GM12878 (cell line): ENCODE data around the gene MAGEB1. TPM values are rescaled to one million over a fixed set of nuclear protein-coding genes. Genes with fewer than 3 reads are reported as not detected.

Experiments
- ATAC-seq: fragments of 200-7000 bp; cut with Tn5 transposase; 3 replicates; pipeline ENCODE4 v1.9.1; 2020; ENCODE audit warnings: mild to moderate bottlenecking, moderate library complexity
- BruUV-seq: library from RNA; stranded (reverse); fragments of 400-500 nt; replicated peaks from 2 replicates; lab custom pipeline; 2021; lab: Mats Ljungman, UMichigan
- CTCF ChIA-PET: fragments of 300-600 bp; sonication (Branson Sonifier 250); formaldehyde crosslinking; extraction: SDS; loops from one replicate; lab custom pipeline; 2021; ENCODE audit warnings: inconsistent platforms; lab: Yijun Ruan, JAX
- POLR2A ChIA-PET: fragments of 350-600 bp; formaldehyde crosslinking; extraction: SDS; loops from one replicate; lab custom pipeline; 2021; ENCODE audit warnings: inconsistent platforms; lab: Charles Lee
- RAD21 ChIA-PET: fragments of 300-600 bp; sonication (Branson Sonifier 250); formaldehyde crosslinking; loops from one replicate; lab custom pipeline; 2023; ENCODE audit warnings: antibody characterized with exemption; ENCODE audit not compliant: unreplicated experiment; lab: Charles Lee
- SMC1A ChIA-PET: fragments of 300-600 bp; sonication (Branson Sonifier 250); formaldehyde crosslinking; loops from one replicate; lab custom pipeline; 2023; ENCODE audit not compliant: unreplicated experiment, uncharacterized antibody; lab: Charles Lee
- DNase-seq: peaks from one replicate; pipeline ENCODE4 v3.0.0-alpha.2; 2011; ENCODE audit warnings: low read depth, low spot score
- FAIRE-seq: peaks from 3 replicates; lab custom pipeline; 2011; peaks lifted over from hg19 to GRCh38; lab: Jason Lieb, UNC
- H2AFZ ChIP-seq: 2 replicates; pipeline ENCODE4 v1.6.0; 2011; ENCODE audit warnings: low read depth, low read length, control low read depth; ENCODE audit not compliant: control insufficient read depth
- H3K27ac ChIP-seq: 2 replicates; pipeline ENCODE4 v1.5.1; 2011; ENCODE audit warnings: control low read depth; ENCODE audit not compliant: control insufficient read depth, insufficient read depth
- H3K27me3 ChIP-seq, 2 experiments: replicated peaks in 1 of 2; 2 replicates each; pipeline versions ENCODE4 v1.6.0 to v1.6.1; 2011; ENCODE audit warnings: low read length in 1 of 2; ENCODE audit not compliant: control insufficient read depth in 2 of 2, insufficient read depth in 2 of 2
- H3K36me3 ChIP-seq, 2 experiments: 2 replicates each; pipeline ENCODE4 v1.5.1; 2011; ENCODE audit warnings: low read length in 1 of 2; ENCODE audit not compliant: control insufficient read depth in 2 of 2, insufficient read depth in 2 of 2
- H3K4me1 ChIP-seq: 2 replicates; pipeline ENCODE4 v1.6.1; 2011; ENCODE audit warnings: mild to moderate bottlenecking, low read length, moderate library complexity, mixed read lengths; ENCODE audit not compliant: control insufficient read depth, insufficient read depth
- H3K4me2 ChIP-seq: 2 replicates; pipeline ENCODE4 v1.6.0; 2011; ENCODE audit warnings: control low read depth; ENCODE audit not compliant: control insufficient read depth, insufficient read depth
- H3K4me3 ChIP-seq: fragments of 200-600 bp; sonication (generic); 2 replicates; pipeline ENCODE4 v1.5.1; 2016
- H3K79me2 ChIP-seq: 2 replicates; pipeline ENCODE4 v1.6.0; 2011; ENCODE audit warnings: low read length; ENCODE audit not compliant: control insufficient read depth, insufficient read depth
- H3K9ac ChIP-seq: 2 replicates; pipeline ENCODE4 v1.8.0; 2011; ENCODE audit warnings: low read length, control low read depth, mixed read lengths; ENCODE audit not compliant: control insufficient read depth, insufficient read depth
- H3K9me3 ChIP-seq: replicated peaks from 3 replicates; pipeline ENCODE4 v1.5.1; 2011; ENCODE audit warnings: mild to moderate bottlenecking, low read length; ENCODE audit not compliant: control insufficient read depth, insufficient read depth
- H4K20me1 ChIP-seq: 2 replicates; pipeline ENCODE4 v1.6.0; 2011; ENCODE audit not compliant: control insufficient read depth, insufficient read depth
- BHLHE40 ChIP-seq, 2 experiments: fragments of 450-650 bp in 1 of 2; IDR thresholded peaks; 2 replicates each; pipeline ENCODE4 v1.6.1; 2011 to 2017; ENCODE audit warnings: low read depth in 2 of 2, borderline replicate concordance in 1 of 2, improper control_type of control experiment in 1 of 2, low read length in 1 of 2, mild to moderate bottlenecking in 1 of 2
- FOXM1 ChIP-seq: IDR thresholded peaks from 2 replicates; pipeline ENCODE4 v1.6.1; 2012; ENCODE audit warnings: low read depth, mild to moderate bottlenecking, inconsistent platforms, low read length, moderate library complexity
- NRF1 ChIP-seq: conservative IDR thresholded peaks from 2 replicates; pipeline ENCODE4 v1.6.1; 2011; ENCODE audit warnings: mild to moderate bottlenecking, low read depth, low read length, improper control_type of control experiment
- SMARCA5 ChIP-seq: fragments of 450-650 bp; IDR thresholded peaks from 2 replicates; pipeline ENCODE4 v1.6.1; 2017; ENCODE audit warnings: mild to moderate bottlenecking
- WRNIP1 ChIP-seq: IDR thresholded peaks from 2 replicates; pipeline ENCODE4 v1.6.1; 2011; ENCODE audit warnings: low read depth, low read length, improper control_type of control experiment, borderline replicate concordance
- ZNF622 ChIP-seq: fragments of 450-650 bp; IDR thresholded peaks from 2 replicates; pipeline ENCODE4 v1.6.1; 2017; ENCODE audit warnings: mild to moderate bottlenecking, inconsistent platforms
- WGBS: methylation state at CpG from one replicate; pipeline ENCODE4 v1.1.6; 2016; ENCODE audit warnings: low lambda C conversion rate; ENCODE audit not compliant: insufficient replicate concordance, insufficient coverage; ENCODE audit errors: missing lambda C conversion rate; 5-methylcytosine and 5-hydroxymethylcytosine counted together
- in situ Hi-C: fragments of 300-500 bp; cut with MboI; formaldehyde crosslinking; loops from 9 replicates; pipeline ENCODE4 v1.14.3; 2018; ENCODE audit warnings: mixed read lengths
- intact Hi-C: fragments of 100-400 bp; cut with micrococcal nuclease; formaldehyde crosslinking; loops from one replicate; pipeline ENCODE4 v1.14.2; 2022; ENCODE audit not compliant: unreplicated experiment
- polyA plus RNA-seq, 11 experiments: library from polyadenylated mRNA; depleted of rRNA in 4 of 11; unstranded in 6 of 11; stranded (reverse) in 5 of 11; fragments of >200 nt; fragmentation: Nextera tagmentation in 4 of 11; fragmentation: Illumina TruSeq in 1 of 11; extraction: Ambion mirVana in 4 of 11; extraction: Trizol in 1 of 11; gene quantifications; 1 replicate in 1 of 11; 2 replicates in 10 of 11; pipeline versions ENCODE4 v1.2.1 to v1.2.3, GENCODE V29; 2011 to 2016; ENCODE audit warnings: inconsistent platforms in 2 of 11, missing spikeins in 2 of 11, low read depth in 1 of 11
- total RNA-seq, 4 experiments: library from RNA; depleted of rRNA in 3 of 4; stranded (reverse); fragments of >200 nt in 3 of 4; fragmentation: Illumina TruSeq in 1 of 4; extraction: Trizol in 1 of 4; gene quantifications; 2 replicates each; pipeline versions ENCODE4 v1.2.1 to v1.2.3, GENCODE V29; 2013 to 2021
- TF ChIP-seq, protein P1 (sequence below): fragments of 450-650 bp; IDR thresholded peaks from 2 replicates; pipeline ENCODE4 v1.6.1; 2016; ENCODE audit warnings: mild to moderate bottlenecking, moderate library complexity, borderline replicate concordance
- TF ChIP-seq, protein P2 (sequence below): fragments of 450-650 bp; IDR thresholded peaks from 2 replicates; pipeline ENCODE4 v1.6.1; 2017; ENCODE audit warnings: mild to moderate bottlenecking, moderate library complexity

The MAGEB1 gene
- total and polyA plus RNA-seq, 10 of the 15 experiments (the other 5 are each of a cell fraction or from before 2014, with no cell fraction given), result 0.04 to 0.06 TPM; not detected in 8

DNA sequence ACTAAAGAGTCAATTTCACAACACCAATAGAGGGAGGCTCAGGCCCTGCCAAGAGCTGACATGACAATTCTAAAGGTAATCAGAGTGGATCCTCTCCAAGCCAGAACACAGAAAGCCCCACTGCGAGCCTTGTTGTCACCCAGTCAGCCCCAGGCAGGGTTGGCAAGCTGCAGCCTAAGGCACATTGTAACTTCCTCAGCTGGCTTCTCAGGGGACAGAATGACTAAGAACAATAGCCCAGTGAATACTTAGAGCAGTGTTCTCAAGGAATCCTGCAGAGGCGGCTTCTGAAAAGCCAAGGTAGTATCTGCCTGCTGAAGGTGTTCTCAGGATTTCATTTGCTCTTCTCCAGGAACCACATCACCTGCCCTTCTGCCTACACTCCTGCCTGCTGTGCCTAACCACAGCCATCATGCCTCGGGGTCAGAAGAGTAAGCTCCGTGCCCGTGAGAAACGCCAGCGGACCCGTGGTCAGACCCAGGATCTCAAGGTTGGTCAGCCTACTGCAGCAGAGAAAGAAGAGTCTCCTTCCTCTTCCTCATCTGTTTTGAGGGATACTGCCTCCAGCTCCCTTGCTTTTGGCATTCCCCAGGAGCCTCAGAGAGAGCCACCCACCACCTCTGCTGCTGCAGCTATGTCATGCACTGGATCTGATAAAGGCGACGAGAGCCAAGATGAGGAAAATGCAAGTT, 5.1 kb upstream of the MAGEB1 start, which contains the start of gene MAGEB4:
TSS of gene MAGEB4 (plus strand) at position 277 of the 692 bp plus-strand sequence. CDS start at position 413, 136 bp downstream.
- Histone ChIP-seq H3K4me3 (no peak within 1 kb of the TSS), H3K27ac (no peak within 1 kb of the TSS), H3K4me2 (no peak within 1 kb of the TSS), H3K36me3 (no peaks in the 10 kb centered on the region), H3K9ac (no peak within 1 kb of the TSS), H4K20me1 (no peaks in the 10 kb centered on the region), H2AFZ (no peak within 1 kb of the TSS), H3K27me3 (no peaks in the 10 kb centered on the region)
- no TSS peak for BruUV-seq
- DNase-seq, result no peak
- RAD21 ChIA-PET, result no interaction called here
- 44% methylated on average over 10 of the region's 10 CpGs for WGBS
- POLR2A ChIA-PET, result no interaction called here
- CTCF ChIA-PET, result no interaction called here
- SMC1A ChIA-PET, result no interaction called here
- TF ChIP-seq BHLHE40 (IDR thresholded peaks at IDR 0.05; ENCODE audit: borderline replicate concordance in 1 of 2, low read depth in 2 of 2, low read length in 1 of 2) (no peak), WRNIP1 (no peak), NRF1 (no peak), FOXM1 (no peak), SMARCA5 (no peak), ZNF622 (no peak)
- TF ChIP-seq, protein P1, sequence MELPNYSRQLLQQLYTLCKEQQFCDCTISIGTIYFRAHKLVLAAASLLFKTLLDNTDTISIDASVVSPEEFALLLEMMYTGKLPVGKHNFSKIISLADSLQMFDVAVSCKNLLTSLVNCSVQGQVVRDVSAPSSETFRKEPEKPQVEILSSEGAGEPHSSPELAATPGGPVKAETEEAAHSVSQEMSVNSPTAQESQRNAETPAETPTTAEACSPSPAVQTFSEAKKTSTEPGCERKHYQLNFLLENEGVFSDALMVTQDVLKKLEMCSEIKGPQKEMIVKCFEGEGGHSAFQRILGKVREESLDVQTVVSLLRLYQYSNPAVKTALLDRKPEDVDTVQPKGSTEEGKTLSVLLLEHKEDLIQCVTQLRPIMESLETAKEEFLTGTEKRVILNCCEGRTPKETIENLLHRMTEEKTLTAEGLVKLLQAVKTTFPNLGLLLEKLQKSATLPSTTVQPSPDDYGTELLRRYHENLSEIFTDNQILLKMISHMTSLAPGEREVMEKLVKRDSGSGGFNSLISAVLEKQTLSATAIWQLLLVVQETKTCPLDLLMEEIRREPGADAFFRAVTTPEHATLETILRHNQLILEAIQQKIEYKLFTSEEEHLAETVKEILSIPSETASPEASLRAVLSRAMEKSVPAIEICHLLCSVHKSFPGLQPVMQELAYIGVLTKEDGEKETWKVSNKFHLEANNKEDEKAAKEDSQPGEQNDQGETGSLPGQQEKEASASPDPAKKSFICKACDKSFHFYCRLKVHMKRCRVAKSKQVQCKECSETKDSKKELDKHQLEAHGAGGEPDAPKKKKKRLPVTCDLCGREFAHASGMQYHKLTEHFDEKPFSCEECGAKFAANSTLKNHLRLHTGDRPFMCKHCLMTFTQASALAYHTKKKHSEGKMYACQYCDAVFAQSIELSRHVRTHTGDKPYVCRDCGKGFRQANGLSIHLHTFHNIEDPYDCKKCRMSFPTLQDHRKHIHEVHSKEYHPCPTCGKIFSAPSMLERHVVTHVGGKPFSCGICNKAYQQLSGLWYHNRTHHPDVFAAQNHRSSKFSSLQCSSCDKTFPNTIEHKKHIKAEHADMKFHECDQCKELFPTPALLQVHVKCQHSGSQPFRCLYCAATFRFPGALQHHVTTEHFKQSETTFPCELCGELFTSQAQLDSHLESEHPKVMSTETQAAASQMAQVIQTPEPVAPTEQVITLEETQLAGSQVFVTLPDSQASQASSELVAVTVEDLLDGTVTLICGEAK, result no peak
- TF ChIP-seq, protein P2, sequence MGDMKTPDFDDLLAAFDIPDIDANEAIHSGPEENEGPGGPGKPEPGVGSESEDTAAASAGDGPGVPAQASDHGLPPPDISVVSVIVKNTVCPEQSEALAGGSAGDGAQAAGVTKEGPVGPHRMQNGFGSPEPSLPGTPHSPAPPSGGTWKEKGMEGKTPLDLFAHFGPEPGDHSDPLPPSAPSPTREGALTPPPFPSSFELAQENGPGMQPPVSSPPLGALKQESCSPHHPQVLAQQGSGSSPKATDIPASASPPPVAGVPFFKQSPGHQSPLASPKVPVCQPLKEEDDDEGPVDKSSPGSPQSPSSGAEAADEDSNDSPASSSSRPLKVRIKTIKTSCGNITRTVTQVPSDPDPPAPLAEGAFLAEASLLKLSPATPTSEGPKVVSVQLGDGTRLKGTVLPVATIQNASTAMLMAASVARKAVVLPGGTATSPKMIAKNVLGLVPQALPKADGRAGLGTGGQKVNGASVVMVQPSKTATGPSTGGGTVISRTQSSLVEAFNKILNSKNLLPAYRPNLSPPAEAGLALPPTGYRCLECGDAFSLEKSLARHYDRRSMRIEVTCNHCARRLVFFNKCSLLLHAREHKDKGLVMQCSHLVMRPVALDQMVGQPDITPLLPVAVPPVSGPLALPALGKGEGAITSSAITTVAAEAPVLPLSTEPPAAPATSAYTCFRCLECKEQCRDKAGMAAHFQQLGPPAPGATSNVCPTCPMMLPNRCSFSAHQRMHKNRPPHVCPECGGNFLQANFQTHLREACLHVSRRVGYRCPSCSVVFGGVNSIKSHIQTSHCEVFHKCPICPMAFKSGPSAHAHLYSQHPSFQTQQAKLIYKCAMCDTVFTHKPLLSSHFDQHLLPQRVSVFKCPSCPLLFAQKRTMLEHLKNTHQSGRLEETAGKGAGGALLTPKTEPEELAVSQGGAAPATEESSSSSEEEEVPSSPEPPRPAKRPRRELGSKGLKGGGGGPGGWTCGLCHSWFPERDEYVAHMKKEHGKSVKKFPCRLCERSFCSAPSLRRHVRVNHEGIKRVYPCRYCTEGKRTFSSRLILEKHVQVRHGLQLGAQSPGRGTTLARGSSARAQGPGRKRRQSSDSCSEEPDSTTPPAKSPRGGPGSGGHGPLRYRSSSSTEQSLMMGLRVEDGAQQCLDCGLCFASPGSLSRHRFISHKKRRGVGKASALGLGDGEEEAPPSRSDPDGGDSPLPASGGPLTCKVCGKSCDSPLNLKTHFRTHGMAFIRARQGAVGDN, result no peak
- TF ChIP-seq, all 136 proteins: peak for 0
- Histone ChIP-seq H3K9me3 (no peaks in the 10 kb centered on the region), H3K4me1 (no peaks in the 10 kb centered on the region), H3K79me2 (no peaks in the 10 kb centered on the region)
- ATAC-seq (peak; percentile 60), FAIRE-seq (no peak)
- intact Hi-C loops, result no loop called here
- in situ Hi-C loops, result no loop called here
